Measurements from ENCODE around the gene CCL16. TPM values are rescaled to one million over a fixed set of nuclear protein-coding genes. Genes with fewer than 3 reads are reported as not detected.

CCL16 gene
- total and polyA plus RNA-seq, 4 donors = 0.20 to 0.30 (median 0.28) TPM; not detected in 1

DNA sequence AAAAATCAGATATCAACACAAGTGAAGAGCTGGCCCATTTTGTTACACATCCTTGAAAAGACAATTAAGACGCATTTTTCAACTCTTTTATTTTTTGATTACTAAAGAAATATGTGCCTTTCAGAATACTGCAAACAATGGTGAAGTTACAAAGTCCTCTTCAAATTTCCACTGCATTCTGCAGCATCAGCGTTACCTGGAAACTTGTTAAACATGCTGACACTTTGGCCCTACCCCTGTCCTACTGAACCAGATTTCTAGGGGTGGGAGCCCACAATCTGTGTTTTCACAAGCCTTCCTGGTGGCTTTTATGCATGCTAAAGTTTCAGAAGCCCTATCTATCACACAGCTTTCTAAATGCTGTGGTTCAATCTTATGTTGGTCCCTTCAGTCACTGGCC is 9.8 kb upstream of the CCL16 start:
- no peak for DNase-seq (ENCODE audit: low read depth in 4 of 6, low spot score in 6 of 6)
- Histone ChIP-seq H3K4me3 (ENCODE audit: low read depth, low read length) (no peak overlapping the region), H3K4me1 (ENCODE audit: control insufficient read depth, insufficient read depth, low read length) (no peaks in the 10 kb centered on the region), H3K27ac (ENCODE audit: low read depth, low read length) (no peak overlapping the region), H3K9me3 (ENCODE audit: control insufficient read depth, insufficient read depth, low read length) (no peaks in the 10 kb centered on the region), H3K27me3 (ENCODE audit: control insufficient read depth, insufficient read depth, low read length) (no peaks in the 10 kb centered on the region), H3K36me3 (ENCODE audit: control insufficient read depth, insufficient read depth, low read length) (no peaks in the 10 kb centered on the region)
- WGBS (ENCODE audit: insufficient coverage) = 100% methylated on average over 1 of the region's 2 CpGs

GRCh38 chr17:35988164-35988563 is 6.9 kb upstream of the CCL16 start:
- Histone ChIP-seq H3K9me3 (ENCODE audit: control insufficient read depth, insufficient read depth, low read length) (no peaks in the 10 kb centered on the region), H3K36me3 (ENCODE audit: control insufficient read depth, insufficient read depth, low read length) (no peaks in the 10 kb centered on the region), H3K27me3 (ENCODE audit: control insufficient read depth, insufficient read depth, low read length) (no peaks in the 10 kb centered on the region), H3K27ac (ENCODE audit: low read depth, low read length) (no peak overlapping the region), H3K4me1 (ENCODE audit: control insufficient read depth, insufficient read depth, low read length) (no peaks in the 10 kb centered on the region), H3K4me3 (ENCODE audit: low read depth, low read length) (no peak overlapping the region)
- no peak for DNase-seq (ENCODE audit: low read depth in 4 of 6, low spot score in 6 of 6)

- H3K9me3 ChIP-seq (ENCODE audit: control insufficient read depth, insufficient read depth, low read length) = no peaks in the 10 kb centered on the region
- 100% methylated on average over 1 of the region's 1 CpG for WGBS (ENCODE audit: insufficient coverage)
- H3K27me3 ChIP-seq (ENCODE audit: control insufficient read depth, insufficient read depth, low read length) = no peaks in the 10 kb centered on the region
- no peaks in the 10 kb centered on the region for H3K4me1 ChIP-seq (ENCODE audit: control insufficient read depth, insufficient read depth, low read length)
- DNase-seq (ENCODE audit: low read depth in 4 of 6, low spot score in 6 of 6) = no peak
- H3K27ac ChIP-seq (ENCODE audit: low read depth, low read length) = no peak within 1 kb of the TSS
- no peak within 1 kb of the TSS for H3K4me3 ChIP-seq (ENCODE audit: low read depth, low read length)
- no peaks in the 10 kb centered on the region for H3K36me3 ChIP-seq (ENCODE audit: control insufficient read depth, insufficient read depth, low read length)
Measured at GRCh38 chr17:35986643-35987042, 5.3 kb upstream of the CCL16 start, which contains the start of gene CCL14. TSS of gene CCL14 (minus strand) at chr17:35986729. CDS start at chr17:35986649, 80 bp downstream.

DNA sequence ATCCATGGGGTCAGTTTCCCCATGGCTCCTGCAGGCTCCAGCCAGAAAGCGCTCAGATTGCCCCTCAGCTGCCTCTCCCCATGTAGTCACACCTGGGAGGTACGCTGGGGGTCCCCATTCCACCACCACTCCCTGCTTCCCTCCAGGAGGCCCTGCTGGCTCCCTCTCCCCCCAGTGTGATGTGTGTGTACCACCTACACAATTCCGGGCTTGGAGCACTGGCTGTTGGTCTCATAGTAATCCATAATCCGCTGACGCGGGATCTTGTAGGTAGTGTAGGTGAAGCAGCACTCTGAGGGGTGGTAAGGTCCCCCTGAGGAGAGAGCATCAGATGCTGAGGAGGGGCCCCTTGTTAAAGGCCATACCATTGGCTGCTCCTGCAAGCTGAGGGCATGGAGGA is 2.8 kb upstream of the CCL16 start:
- H3K36me3 ChIP-seq (ENCODE audit: control insufficient read depth, insufficient read depth, low read length) = no peaks in the 10 kb centered on the region
- no peak overlapping the region for H3K4me3 ChIP-seq (ENCODE audit: low read depth, low read length)
- no peaks in the 10 kb centered on the region for H3K27me3 ChIP-seq (ENCODE audit: control insufficient read depth, insufficient read depth, low read length)
- H3K4me1 ChIP-seq (ENCODE audit: control insufficient read depth, insufficient read depth, low read length) = no peaks in the 10 kb centered on the region
- no peak for DNase-seq (ENCODE audit: low read depth in 4 of 6, low spot score in 6 of 6)
- whole genome bisulfite sequencing (ENCODE audit: insufficient coverage) = 95% methylated on average over 5 of the region's 6 CpGs
- no peak overlapping the region for H3K27ac ChIP-seq (ENCODE audit: low read depth, low read length)
- H3K9me3 ChIP-seq (ENCODE audit: control insufficient read depth, insufficient read depth, low read length) = no peaks in the 10 kb centered on the region

DNA sequence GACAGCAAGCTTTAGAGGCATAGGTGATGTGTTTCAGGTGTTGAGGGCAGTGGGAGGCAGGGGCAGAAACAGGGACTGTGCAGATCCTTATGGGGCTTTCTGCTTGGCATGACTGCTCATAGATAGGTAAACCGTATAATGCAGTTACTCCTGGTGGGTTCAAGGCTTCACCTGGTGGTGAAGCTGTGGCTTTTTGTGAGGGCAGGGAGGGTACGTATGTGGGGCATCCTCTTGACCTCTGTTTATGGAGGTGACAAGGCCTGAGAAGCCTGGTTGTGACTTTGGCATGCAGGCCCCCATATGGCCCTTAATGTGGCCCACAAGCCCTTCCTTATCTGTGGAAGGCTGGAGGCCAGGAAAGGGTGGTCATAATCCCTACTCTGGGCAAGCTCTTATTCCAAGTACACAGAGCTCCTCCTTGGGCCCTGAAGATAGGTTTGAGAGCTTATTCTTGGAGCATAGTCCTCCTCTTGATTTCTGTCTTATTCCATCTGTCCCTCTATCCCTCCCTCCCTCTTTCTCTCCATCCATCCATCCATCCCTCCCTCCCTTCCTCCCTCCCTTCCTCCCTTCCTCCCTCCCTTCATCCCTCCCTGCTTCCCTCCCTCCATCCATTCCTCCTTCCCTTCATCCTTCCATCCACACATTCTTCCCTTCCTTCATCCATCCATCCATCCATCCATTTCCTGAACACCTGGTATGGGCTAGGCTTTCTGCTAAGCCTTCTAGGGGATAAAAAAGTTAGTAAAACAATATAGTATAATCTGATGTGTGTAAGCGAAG is 1.3 kb upstream of the CCL16 start:
- DNase-seq (ENCODE audit: low read depth in 4 of 6, low spot score in 6 of 6) = no peak
- WGBS (ENCODE audit: insufficient coverage) = 100% methylated on average over 2 of the region's 3 CpGs
- H3K36me3 ChIP-seq (ENCODE audit: control insufficient read depth, insufficient read depth, low read length) = no peaks in the 10 kb centered on the region
- no peaks in the 10 kb centered on the region for H3K27me3 ChIP-seq (ENCODE audit: control insufficient read depth, insufficient read depth, low read length)
- no peaks in the 10 kb centered on the region for H3K9me3 ChIP-seq (ENCODE audit: control insufficient read depth, insufficient read depth, low read length)
- H3K4me3 ChIP-seq (ENCODE audit: low read depth, low read length) = no peak overlapping the region
- H3K4me1 ChIP-seq (ENCODE audit: control insufficient read depth, insufficient read depth, low read length) = no peaks in the 10 kb centered on the region
- no peak overlapping the region for H3K27ac ChIP-seq (ENCODE audit: low read depth, low read length)

- DNase-seq (ENCODE audit: low read depth in 4 of 6, low spot score in 6 of 6) = no peak
Measured at GRCh38 chr17:35981908-35982330, 622 bp upstream of the CCL16 start.

GRCh38 chr17:35978346-35978745 is 3.0 kb downstream of the CCL16 start:
- H3K4me3 ChIP-seq (ENCODE audit: low read depth, low read length) = no peak overlapping the region
- H3K36me3 ChIP-seq (ENCODE audit: control insufficient read depth, insufficient read depth, low read length) = no peaks in the 10 kb centered on the region
- H3K27me3 ChIP-seq (ENCODE audit: control insufficient read depth, insufficient read depth, low read length) = no peaks in the 10 kb centered on the region
- no peak overlapping the region for H3K27ac ChIP-seq (ENCODE audit: low read depth, low read length)
- WGBS (ENCODE audit: insufficient coverage) = no CpG with 5 or more reads among the region's 3 CpGs
- no peaks in the 10 kb centered on the region for H3K4me1 ChIP-seq (ENCODE audit: control insufficient read depth, insufficient read depth, low read length)
- H3K9me3 ChIP-seq (ENCODE audit: control insufficient read depth, insufficient read depth, low read length) = no peaks in the 10 kb centered on the region
- DNase-seq (ENCODE audit: low read depth in 4 of 6, low spot score in 6 of 6) = no peak

More at GRCh38 chr17:35981908-35982330, 622 bp upstream of the CCL16 start:
- no peaks in the 10 kb centered on the region for H3K36me3 ChIP-seq (ENCODE audit: control insufficient read depth, insufficient read depth, low read length)
- H3K4me3 ChIP-seq (ENCODE audit: low read depth, low read length) = no peak overlapping the region
- no peaks in the 10 kb centered on the region for H3K4me1 ChIP-seq (ENCODE audit: control insufficient read depth, insufficient read depth, low read length)
- no peak overlapping the region for H3K27ac ChIP-seq (ENCODE audit: low read depth, low read length)
- H3K27me3 ChIP-seq (ENCODE audit: control insufficient read depth, insufficient read depth, low read length) = no peaks in the 10 kb centered on the region
- no peaks in the 10 kb centered on the region for H3K9me3 ChIP-seq (ENCODE audit: control insufficient read depth, insufficient read depth, low read length)
- WGBS (ENCODE audit: insufficient coverage) = 88% methylated on average over 3 of the region's 4 CpGs

DNA sequence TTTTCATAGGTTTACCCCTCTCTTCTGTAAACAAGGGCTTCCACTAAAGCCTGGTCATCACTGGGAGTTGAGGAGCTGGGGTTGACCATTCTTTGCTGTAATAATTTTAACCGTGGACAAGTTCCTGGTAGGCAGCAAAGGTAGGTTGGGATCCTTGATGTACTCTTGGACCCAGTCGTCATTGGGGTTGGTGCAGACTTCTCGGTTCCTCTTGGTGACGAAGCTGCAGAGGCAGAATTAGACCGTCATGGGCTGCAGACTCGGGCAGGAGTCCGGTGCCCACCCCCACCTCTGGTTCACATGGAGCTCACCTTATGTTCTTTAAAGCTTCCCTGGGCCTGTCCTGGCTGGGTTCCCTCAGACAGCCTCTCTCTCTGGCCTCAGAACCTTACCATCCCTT is 3.8 kb downstream of the CCL16 start:
- DNase-seq (ENCODE audit: low read depth in 4 of 6, low spot score in 6 of 6) = no peak
- H3K4me1 ChIP-seq (ENCODE audit: control insufficient read depth, insufficient read depth, low read length) = no peaks in the 10 kb centered on the region
- no peaks in the 10 kb centered on the region for H3K36me3 ChIP-seq (ENCODE audit: control insufficient read depth, insufficient read depth, low read length)
- H3K4me3 ChIP-seq (ENCODE audit: low read depth, low read length) = no peak overlapping the region
- 99% methylated on average over 7 of the region's 7 CpGs for WGBS (ENCODE audit: insufficient coverage)
- H3K27me3 ChIP-seq (ENCODE audit: control insufficient read depth, insufficient read depth, low read length) = no peaks in the 10 kb centered on the region
- H3K27ac ChIP-seq (ENCODE audit: low read depth, low read length) = no peak overlapping the region
- no peaks in the 10 kb centered on the region for H3K9me3 ChIP-seq (ENCODE audit: control insufficient read depth, insufficient read depth, low read length)

GRCh38 chr17:35973333-35974260 is 7.7 kb downstream of the CCL16 start:
- no peak overlapping the region for H3K27ac ChIP-seq (ENCODE audit: low read depth, low read length)
- H3K27me3 ChIP-seq (ENCODE audit: control insufficient read depth, insufficient read depth, low read length) = no peaks in the 10 kb centered on the region
- peak in 1 of 6 donors; percentile 7 for DNase-seq (ENCODE audit: low read depth in 4 of 6, low spot score in 6 of 6)
- H3K36me3 ChIP-seq (ENCODE audit: control insufficient read depth, insufficient read depth, low read length) = no peaks in the 10 kb centered on the region
- WGBS (ENCODE audit: insufficient coverage) = 79% methylated on average over 7 of the region's 10 CpGs
- no peaks in the 10 kb centered on the region for H3K9me3 ChIP-seq (ENCODE audit: control insufficient read depth, insufficient read depth, low read length)
- no peaks in the 10 kb centered on the region for H3K4me1 ChIP-seq (ENCODE audit: control insufficient read depth, insufficient read depth, low read length)
- no peak overlapping the region for H3K4me3 ChIP-seq (ENCODE audit: low read depth, low read length)
